ENCODE data around the gene PLEK. TPM values are rescaled to one million over a fixed set of nuclear protein-coding genes. Genes with fewer than 3 reads are reported as not detected.

PLEK gene
- total and polyA plus RNA-seq, 9 of the 15 experiments (the other 6 are each of a cell fraction or from before 2014, with no cell fraction given) = 0.14 to 1.2 (median 0.36) TPM

- TF ChIP-seq REST (IDR thresholded peaks at IDR 0.05; ENCODE audit: borderline replicate concordance) (peak; percentile 68; the same call in 1 of the 2 replicates), REST (CRISPR knock-in tag; IDR thresholded peaks at IDR 0.05; ENCODE audit: low read depth) (no peak), ZNF518B (CRISPR knock-in tag; IDR thresholded peaks at IDR 0.05) (no peak), BRCA1 (IDR thresholded peaks at IDR 0.05) (no peak), BRCA1 (CRISPR knock-in tag; IDR thresholded peaks at IDR 0.05) (no peak), NCOA6 (IDR thresholded peaks at IDR 0.05) (no peak), THRB (CRISPR knock-in tag; conservative IDR thresholded peaks at IDR 0.05) (no peak), CREM (IDR thresholded peaks at IDR 0.05; ENCODE audit: low read depth) (0 out of 2 replicates have a peak, but pooled peaks have one; percentile 23)
- TF ChIP-seq, protein P1, sequence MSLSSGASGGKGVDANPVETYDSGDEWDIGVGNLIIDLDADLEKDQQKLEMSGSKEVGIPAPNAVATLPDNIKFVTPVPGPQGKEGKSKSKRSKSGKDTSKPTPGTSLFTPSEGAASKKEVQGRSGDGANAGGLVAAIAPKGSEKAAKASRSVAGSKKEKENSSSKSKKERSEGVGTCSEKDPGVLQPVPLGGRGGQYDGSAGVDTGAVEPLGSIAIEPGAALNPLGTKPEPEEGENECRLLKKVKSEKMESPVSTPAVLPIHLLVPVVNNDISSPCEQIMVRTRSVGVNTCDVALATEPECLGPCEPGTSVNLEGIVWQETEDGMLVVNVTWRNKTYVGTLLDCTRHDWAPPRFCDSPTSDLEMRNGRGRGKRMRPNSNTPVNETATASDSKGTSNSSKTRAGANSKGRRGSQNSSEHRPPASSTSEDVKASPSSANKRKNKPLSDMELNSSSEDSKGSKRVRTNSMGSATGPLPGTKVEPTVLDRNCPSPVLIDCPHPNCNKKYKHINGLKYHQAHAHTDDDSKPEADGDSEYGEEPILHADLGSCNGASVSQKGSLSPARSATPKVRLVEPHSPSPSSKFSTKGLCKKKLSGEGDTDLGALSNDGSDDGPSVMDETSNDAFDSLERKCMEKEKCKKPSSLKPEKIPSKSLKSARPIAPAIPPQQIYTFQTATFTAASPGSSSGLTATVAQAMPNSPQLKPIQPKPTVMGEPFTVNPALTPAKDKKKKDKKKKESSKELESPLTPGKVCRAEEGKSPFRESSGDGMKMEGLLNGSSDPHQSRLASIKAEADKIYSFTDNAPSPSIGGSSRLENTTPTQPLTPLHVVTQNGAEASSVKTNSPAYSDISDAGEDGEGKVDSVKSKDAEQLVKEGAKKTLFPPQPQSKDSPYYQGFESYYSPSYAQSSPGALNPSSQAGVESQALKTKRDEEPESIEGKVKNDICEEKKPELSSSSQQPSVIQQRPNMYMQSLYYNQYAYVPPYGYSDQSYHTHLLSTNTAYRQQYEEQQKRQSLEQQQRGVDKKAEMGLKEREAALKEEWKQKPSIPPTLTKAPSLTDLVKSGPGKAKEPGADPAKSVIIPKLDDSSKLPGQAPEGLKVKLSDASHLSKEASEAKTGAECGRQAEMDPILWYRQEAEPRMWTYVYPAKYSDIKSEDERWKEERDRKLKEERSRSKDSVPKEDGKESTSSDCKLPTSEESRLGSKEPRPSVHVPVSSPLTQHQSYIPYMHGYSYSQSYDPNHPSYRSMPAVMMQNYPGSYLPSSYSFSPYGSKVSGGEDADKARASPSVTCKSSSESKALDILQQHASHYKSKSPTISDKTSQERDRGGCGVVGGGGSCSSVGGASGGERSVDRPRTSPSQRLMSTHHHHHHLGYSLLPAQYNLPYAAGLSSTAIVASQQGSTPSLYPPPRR (CRISPR knock-in tag; IDR thresholded peaks at IDR 0.05; ENCODE audit: borderline replicate concordance) = no peak
These were observed 7.3 kb upstream of the PLEK start (continued) for GRCh38 chr2:68357605-68358337.
